HG03558 (cell line): ENCODE data around the gene GPR15.

ENCODE experiments used
- ATAC-seq: cut with Tn5 transposase; IDR thresholded peaks from one replicate; pipeline ENCODE4 v1.9.1; 2021; ENCODE audit warnings: moderate number of reproducible peaks; ENCODE audit not compliant: unreplicated experiment; ENCODE audit errors: extremely low read depth

GPR15 gene

GRCh38 chr3:98581474-98581873 lies 49.7 kb downstream of the GPR15 start:
- ATAC-seq: no peak

GRCh38 chr3:98582042-98582441 lies 50.3 kb downstream of the GPR15 start:
- no peak for ATAC-seq

- ATAC-seq: no peak
These were observed 52.0 kb downstream of the GPR15 start for GRCh38 chr3:98583766-98584165.
